ES-I3 (cell line): ENCODE results near the gene FIG4.
"Not testable (repeated sequence)": the region's sequence is repeated elsewhere in the genome, so short reads cannot be mapped to it uniquely, and the experiment has no call there.

Experiments used
- H3K36me3 ChIP-seq: 2 replicates; pipeline ENCODE4 v1.6.1; 2013; ENCODE audit warnings: mild to moderate bottlenecking, low read length, control low read depth, moderate library complexity; ENCODE audit not compliant: insufficient read depth
- H3K4me1 ChIP-seq: 2 replicates; pipeline ENCODE4 v1.6.1; 2013; ENCODE audit warnings: mild to moderate bottlenecking, control low read depth, low read length; ENCODE audit not compliant: insufficient read depth
- H3K9ac ChIP-seq: 2 replicates; pipeline ENCODE4 v1.6.1; 2013; ENCODE audit warnings: low read depth, mild to moderate bottlenecking, low read length, moderate library complexity
- H3K9me3 ChIP-seq: 2 replicates; pipeline ENCODE4 v1.6.1; 2013; ENCODE audit warnings: mild to moderate bottlenecking, low read length, moderate library complexity; ENCODE audit not compliant: control insufficient read depth, insufficient read depth

FIG4 gene

GRCh38 chr6:109807881-109808280, 116.8 kb downstream of the FIG4 start:
- no peaks in the 10 kb centered on the region; the same call in 1 of the 2 replicates for H3K36me3 ChIP-seq

GRCh38 chr6:109808837-109809236, 117.7 kb downstream of the FIG4 start:
- Histone ChIP-seq H3K9me3 (no peaks in the 10 kb centered on the region), H3K36me3 (no peaks in the 10 kb centered on the region; the same call in 1 of the 2 replicates), H3K9ac (no peak overlapping the region), H3K4me1 (peaks cover 6% of the 10 kb centered on the region; the same call in 1 of the 2 replicates)

More at GRCh38 chr6:109807881-109808280, 116.8 kb downstream of the FIG4 start:
- Histone ChIP-seq H3K9me3 (no peaks in the 10 kb centered on the region), H3K9ac (no peak overlapping the region), H3K4me1 (peaks cover 6% of the 10 kb centered on the region; the same call in 1 of the 2 replicates)

GRCh38 chr6:109815054-109815453, 124.0 kb downstream of the FIG4 start:
- H3K36me3 ChIP-seq = no peaks in the 10 kb centered on the region; the same call in 1 of the 2 replicates
- H3K9ac ChIP-seq = no peak overlapping the region
- H3K4me1 ChIP-seq = no peaks in the 10 kb centered on the region
- H3K9me3 ChIP-seq = no peaks in the 10 kb centered on the region

GRCh38 chr6:109816452-109817374, 125.6 kb downstream of the FIG4 start:
- Histone ChIP-seq H3K4me1 (no peaks in the 10 kb centered on the region), H3K36me3 (no peaks in the 10 kb centered on the region), H3K9me3 (no peaks in the 10 kb centered on the region), H3K9ac (no peak overlapping the region)

GRCh38 chr6:109820706-109821350, 129.7 kb downstream of the FIG4 start:
- Histone ChIP-seq H3K9me3 (no peaks in the 10 kb centered on the region), H3K36me3 (no peaks in the 10 kb centered on the region), H3K4me1 (peaks cover 8% of the 10 kb centered on the region), H3K9ac (no peak overlapping the region)

GRCh38 chr6:109821428-109821827, 130.3 kb downstream of the FIG4 start:
- H3K4me1 ChIP-seq = peaks cover 8% of the 10 kb centered on the region
- no peaks in the 10 kb centered on the region for H3K36me3 ChIP-seq
- H3K9ac ChIP-seq = no peak overlapping the region
- no peaks in the 10 kb centered on the region for H3K9me3 ChIP-seq

- peaks cover 8% of the 10 kb centered on the region for H3K4me1 ChIP-seq
Observed at GRCh38 chr6:109824105-109824504, 133.0 kb downstream of the FIG4 start.

GRCh38 chr6:109826551-109826950, 135.5 kb downstream of the FIG4 start:
- peaks cover 8% of the 10 kb centered on the region for H3K4me1 ChIP-seq
- H3K9ac ChIP-seq = no peak overlapping the region
- no peaks in the 10 kb centered on the region for H3K36me3 ChIP-seq
- peaks cover 4% of the 10 kb centered on the region for H3K9me3 ChIP-seq

More at GRCh38 chr6:109824105-109824504, 133.0 kb downstream of the FIG4 start:
- Histone ChIP-seq H3K9me3 (no peaks in the 10 kb centered on the region), H3K9ac (no peak overlapping the region), H3K36me3 (no peaks in the 10 kb centered on the region)

- H3K36me3 ChIP-seq = not testable (repeated sequence)
Observed at GRCh38 chr6:109831352-109831751, 140.3 kb downstream of the FIG4 start.

GRCh38 chr6:109834131-109834530, 143.0 kb downstream of the FIG4 start:
- Histone ChIP-seq H3K36me3 (no peaks in the 10 kb centered on the region), H3K9me3 (peaks cover 7% of the 10 kb centered on the region), H3K9ac (no peak overlapping the region), H3K4me1 (no peaks in the 10 kb centered on the region)

More at GRCh38 chr6:109831352-109831751, 140.3 kb downstream of the FIG4 start:
- not testable (repeated sequence) for H3K9me3 ChIP-seq, H3K4me1 ChIP-seq, H3K9ac ChIP-seq

GRCh38 chr6:109834595-109835437, 143.7 kb downstream of the FIG4 start:
- Histone ChIP-seq H3K4me1 (no peaks in the 10 kb centered on the region), H3K9me3 (peaks cover 4% of the 10 kb centered on the region), H3K9ac (no peak overlapping the region), H3K36me3 (no peaks in the 10 kb centered on the region)

- H3K4me1 ChIP-seq = no peaks in the 10 kb centered on the region
- H3K36me3 ChIP-seq = no peaks in the 10 kb centered on the region
- H3K9ac ChIP-seq = no peak overlapping the region
- no peaks in the 10 kb centered on the region for H3K9me3 ChIP-seq
Observed at GRCh38 chr6:109840034-109840433, 148.9 kb downstream of the FIG4 start.

- no peaks in the 10 kb centered on the region for H3K4me1 ChIP-seq
- no peaks in the 10 kb centered on the region for H3K9me3 ChIP-seq
- no peak overlapping the region for H3K9ac ChIP-seq
- no peaks in the 10 kb centered on the region for H3K36me3 ChIP-seq
Observed at GRCh38 chr6:109840796-109841195, 149.7 kb downstream of the FIG4 start.

- H3K4me1 ChIP-seq = no peaks in the 10 kb centered on the region
- no peaks in the 10 kb centered on the region for H3K36me3 ChIP-seq
- no peaks in the 10 kb centered on the region for H3K9me3 ChIP-seq
- no peak overlapping the region for H3K9ac ChIP-seq
Observed at GRCh38 chr6:109841869-109842268, 150.8 kb downstream of the FIG4 start.
